22Rv1 (cell line): ENCODE results near the gene HOATZ.

ENCODE experiments used
- ZFX ChIP-seq: fragments of 450-650 bp; IDR thresholded peaks from 2 replicates; pipeline ENCODE4 v1.6.1; 2017; ENCODE audit warnings: antibody characterized with exemption, borderline replicate concordance
- TF ChIP-seq, protein P1 (sequence below): fragments of 450-650 bp; IDR thresholded peaks from 2 replicates; pipeline ENCODE4 v1.5.1; 2017; ENCODE audit warnings: mild to moderate bottlenecking

DNA sequence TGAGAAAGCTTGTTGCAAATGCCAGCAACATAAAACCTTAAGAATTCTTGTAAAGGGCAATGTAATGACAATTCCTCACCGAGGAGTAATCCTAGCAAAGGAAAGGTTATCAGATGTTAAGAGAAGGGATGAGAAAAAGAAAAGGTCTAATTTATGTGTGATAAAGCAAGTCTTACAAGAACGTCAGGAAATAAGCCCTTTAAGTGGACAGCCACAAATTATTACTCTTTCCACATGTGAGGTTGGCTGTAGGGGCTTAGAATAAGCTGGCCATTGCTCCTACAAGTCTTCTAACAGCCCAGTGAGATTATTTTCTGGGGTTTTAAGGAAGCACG, 35.3 kb downstream of the HOATZ start:
- TF ChIP-seq, protein P1, sequence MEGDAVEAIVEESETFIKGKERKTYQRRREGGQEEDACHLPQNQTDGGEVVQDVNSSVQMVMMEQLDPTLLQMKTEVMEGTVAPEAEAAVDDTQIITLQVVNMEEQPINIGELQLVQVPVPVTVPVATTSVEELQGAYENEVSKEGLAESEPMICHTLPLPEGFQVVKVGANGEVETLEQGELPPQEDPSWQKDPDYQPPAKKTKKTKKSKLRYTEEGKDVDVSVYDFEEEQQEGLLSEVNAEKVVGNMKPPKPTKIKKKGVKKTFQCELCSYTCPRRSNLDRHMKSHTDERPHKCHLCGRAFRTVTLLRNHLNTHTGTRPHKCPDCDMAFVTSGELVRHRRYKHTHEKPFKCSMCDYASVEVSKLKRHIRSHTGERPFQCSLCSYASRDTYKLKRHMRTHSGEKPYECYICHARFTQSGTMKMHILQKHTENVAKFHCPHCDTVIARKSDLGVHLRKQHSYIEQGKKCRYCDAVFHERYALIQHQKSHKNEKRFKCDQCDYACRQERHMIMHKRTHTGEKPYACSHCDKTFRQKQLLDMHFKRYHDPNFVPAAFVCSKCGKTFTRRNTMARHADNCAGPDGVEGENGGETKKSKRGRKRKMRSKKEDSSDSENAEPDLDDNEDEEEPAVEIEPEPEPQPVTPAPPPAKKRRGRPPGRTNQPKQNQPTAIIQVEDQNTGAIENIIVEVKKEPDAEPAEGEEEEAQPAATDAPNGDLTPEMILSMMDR, result no peak
- TF ChIP-seq ZFX, result no peak
